ENCODE results near the gene ETV5. TPM values are rescaled to one million over a fixed set of nuclear protein-coding genes. Genes with fewer than 3 reads are reported as not detected.

The ETV5 gene
- total RNA-seq, 1 donor from 2014 or later: 16.3 TPM

GRCh38 chr3:186004209-186004608 lies 104.7 kb downstream of the ETV5 start:
- H3K27ac ChIP-seq: no peak overlapping the region
- no peaks in the 10 kb centered on the region for H3K4me1 ChIP-seq
- peaks cover 3% of the 10 kb centered on the region for H3K27me3 Mint-ChIP-seq (ENCODE audit: insufficient read depth, low read depth)
- no peaks in the 10 kb centered on the region for H3K4me1 Mint-ChIP-seq
- no peak overlapping the region for H2AFZ ChIP-seq (replicated peaks)
- H3K4me2 ChIP-seq: no peak overlapping the region
- H3K9me3 ChIP-seq (ENCODE audit: low read depth): no peaks in the 10 kb centered on the region
- no peaks in the 10 kb centered on the region for H3K79me2 ChIP-seq (ENCODE audit: low read depth)
- peaks cover 9% of the 10 kb centered on the region for H3K27me3 ChIP-seq
- no peak for DNase-seq (ENCODE audit: low spot score)
- H3K36me3 ChIP-seq: no peaks in the 10 kb centered on the region
- H3K9me3 Mint-ChIP-seq: peaks cover 2% of the 10 kb centered on the region
- H3F3A ChIP-seq (ENCODE audit: low read depth): no peaks in the 10 kb centered on the region
- no peaks in the 10 kb centered on the region for H4K20me1 ChIP-seq (ENCODE audit: low read depth)
- H3K36me3 Mint-ChIP-seq: peaks cover 2% of the 10 kb centered on the region
- H3K9ac ChIP-seq: no peak overlapping the region
- H3K4me3 Mint-ChIP-seq: no peak overlapping the region
- H3K27ac Mint-ChIP-seq: no peak overlapping the region
- no peak overlapping the region for H3K4me3 ChIP-seq
- no peak for TF ChIP-seq EZH2phosphoT487 (IDR thresholded peaks at IDR 0.05)
- no peak for TF ChIP-seq CTCF (IDR thresholded peaks at IDR 0.05)
- TF ChIP-seq EZH2 (IDR thresholded peaks at IDR 0.05): no peak

- no peak for DNase-seq (ENCODE audit: low spot score)
- H3K4me2 ChIP-seq: no peak overlapping the region
- no peak overlapping the region for H3K27ac ChIP-seq
- Mint-ChIP-seq H3K36me3 (peaks cover 2% of the 10 kb centered on the region), H3K27me3 (ENCODE audit: insufficient read depth, low read depth) (peaks cover 3% of the 10 kb centered on the region), H3K9me3 (peaks cover 2% of the 10 kb centered on the region), H3K27ac (no peak overlapping the region), H3K4me3 (no peak overlapping the region), H3K4me1 (no peaks in the 10 kb centered on the region)
- no peaks in the 10 kb centered on the region for H3F3A ChIP-seq (ENCODE audit: low read depth)
- H3K9ac ChIP-seq: no peak overlapping the region
- TF ChIP-seq CTCF (IDR thresholded peaks at IDR 0.05) (no peak), EZH2 (IDR thresholded peaks at IDR 0.05) (no peak), EZH2phosphoT487 (IDR thresholded peaks at IDR 0.05) (no peak)
- H2AFZ ChIP-seq (replicated peaks): no peak overlapping the region
- H3K79me2 ChIP-seq (ENCODE audit: low read depth): no peaks in the 10 kb centered on the region
- no peak overlapping the region for H3K4me3 ChIP-seq
- H3K36me3 ChIP-seq: no peaks in the 10 kb centered on the region
- no peaks in the 10 kb centered on the region for H3K4me1 ChIP-seq
- peaks cover 9% of the 10 kb centered on the region for H3K27me3 ChIP-seq
- no peaks in the 10 kb centered on the region for H3K9me3 ChIP-seq (ENCODE audit: low read depth)
- H4K20me1 ChIP-seq (ENCODE audit: low read depth): no peaks in the 10 kb centered on the region
Observed at GRCh38 chr3:186003610-186004009, 105.3 kb downstream of the ETV5 start.

DNA sequence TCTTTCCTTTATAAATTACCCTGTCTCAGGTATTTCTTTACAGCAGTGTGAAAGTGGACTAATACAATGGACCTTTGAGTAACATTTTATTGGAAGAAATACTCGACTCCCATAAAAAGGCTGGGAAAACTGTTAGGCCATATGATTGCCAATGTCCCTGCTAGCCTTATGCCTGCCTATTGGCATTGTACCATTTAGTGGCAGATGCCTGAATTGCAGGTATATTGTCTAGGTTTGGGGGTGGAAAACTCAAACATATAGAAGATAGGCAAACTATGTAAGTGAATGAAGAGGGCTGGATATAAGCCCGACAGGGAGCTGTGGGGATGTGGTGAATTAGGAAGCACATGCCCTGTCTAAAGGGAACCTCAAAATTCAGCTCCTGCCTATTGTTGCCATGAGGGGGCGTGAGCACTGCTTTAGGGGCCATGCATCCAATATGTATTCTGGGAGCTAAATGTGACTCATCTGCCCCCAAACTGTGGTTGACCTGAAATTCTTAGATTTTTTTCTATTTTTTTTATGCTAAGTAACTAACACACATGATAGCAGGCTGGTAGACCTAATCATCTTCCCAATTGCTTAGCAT lies 105.9 kb downstream of the ETV5 start:
- Histone ChIP-seq H3K36me3 (no peaks in the 10 kb centered on the region), H3K9me3 (ENCODE audit: low read depth) (no peaks in the 10 kb centered on the region), H4K20me1 (ENCODE audit: low read depth) (no peaks in the 10 kb centered on the region), H3K79me2 (ENCODE audit: low read depth) (no peaks in the 10 kb centered on the region), H3K27me3 (peaks cover 9% of the 10 kb centered on the region), H3F3A (ENCODE audit: low read depth) (no peaks in the 10 kb centered on the region), H3K4me3 (no peak overlapping the region), H3K4me1 (no peaks in the 10 kb centered on the region), H2AFZ (replicated peaks) (no peak overlapping the region), H3K27ac (no peak overlapping the region), H3K9ac (no peak overlapping the region), H3K4me2 (no peak overlapping the region)
- no peaks in the 10 kb centered on the region for H3K4me1 Mint-ChIP-seq
- peaks cover 2% of the 10 kb centered on the region for H3K36me3 Mint-ChIP-seq
- DNase-seq (ENCODE audit: low spot score): peak; percentile 47
- H3K27me3 Mint-ChIP-seq (ENCODE audit: insufficient read depth, low read depth): peaks cover 3% of the 10 kb centered on the region
- H3K27ac Mint-ChIP-seq: no peak overlapping the region
- TF ChIP-seq EZH2 (IDR thresholded peaks at IDR 0.05) (no peak), CTCF (IDR thresholded peaks at IDR 0.05) (peak; percentile 67)
- no peak overlapping the region for H3K4me3 Mint-ChIP-seq
- peaks cover 2% of the 10 kb centered on the region for H3K9me3 Mint-ChIP-seq

All from neural progenitor cell (in vitro differentiated cells).